Kidney (tissue), 14 donors: ENCODE results near the gene TRIM7. TPM values are rescaled to one million over a fixed set of nuclear protein-coding genes. Genes with fewer than 3 reads are reported as not detected.

Experiments
- DNase-seq, 5 donors: peaks; one replicate each; pipeline ENCODE4 v3.0.0-alpha.2; 2013 to 2020
- FAIRE-seq: peaks from 2 replicates; lab custom pipeline; 2012; peaks lifted over from hg19 to GRCh38; lab: Jason Lieb, UNC
- H3K27ac ChIP-seq, 2 donors: one replicate each; pipeline ENCODE4 v1.7.0; 2013; ENCODE audit warnings: low read depth in 2 of 2, low read length in 2 of 2, inconsistent platforms in 1 of 2
- H3K27me3 ChIP-seq: one replicate; pipeline ENCODE4 v1.7.1; 2013; ENCODE audit warnings: low read length, inconsistent platforms; ENCODE audit not compliant: control insufficient read depth, insufficient read depth
- H3K36me3 ChIP-seq, 3 donors: one replicate each; pipeline versions ENCODE4 v1.7.0 to v1.7.1; 2013; ENCODE audit warnings: low read length in 3 of 3, control low read depth in 1 of 3, inconsistent platforms in 1 of 3; ENCODE audit not compliant: insufficient read depth in 3 of 3, control insufficient read depth in 2 of 3
- H3K4me1 ChIP-seq, 3 donors: one replicate each; pipeline versions ENCODE4 v1.7.0 to v1.7.1; 2013; ENCODE audit warnings: low read length in 3 of 3, inconsistent platforms in 1 of 3, low read depth in 1 of 3; ENCODE audit not compliant: control insufficient read depth in 2 of 3, insufficient read depth in 2 of 3
- H3K4me3 ChIP-seq, 3 donors: one replicate each; pipeline versions ENCODE4 v1.7.0 to v1.8.1; 2013; ENCODE audit warnings: low read length in 3 of 3, control low read depth in 1 of 3, inconsistent platforms in 1 of 3
- H3K9ac ChIP-seq, 3 donors: one replicate each; pipeline versions ENCODE4 v1.7.0 to v1.7.1; 2013; ENCODE audit warnings: low read length in 3 of 3, control low read depth in 1 of 3, inconsistent platforms in 1 of 3
- H3K9me3 ChIP-seq, 3 donors: one replicate each; pipeline versions ENCODE4 v1.7.0 to v1.7.1; 2013; ENCODE audit warnings: low read length in 3 of 3, control low read depth in 1 of 3, inconsistent platforms in 1 of 3; ENCODE audit not compliant: control insufficient read depth in 2 of 3, insufficient read depth in 1 of 3
- intact Hi-C: fragments of 100-400 bp; cut with DNase I; formaldehyde crosslinking; loops from one replicate; pipeline ENCODE4 v1.11.1; 2022
- polyA plus RNA-seq: library from polyadenylated mRNA; stranded (reverse); fragments of 350-450 nt; fragmentation: Illumina TruSeq; extraction: RNeasy Lipid Tissue Mini Kit (QIAGEN cat#74804); gene quantifications from one replicate; pipeline ENCODE4 v1.2.3, GENCODE V29; 2014; ENCODE audit warnings: low read depth, low replicate concordance; ENCODE audit not compliant: insufficient read depth
- total RNA-seq: library from RNA; stranded (reverse); fragmentation: NEBNext Ultra II Directional; extraction: Animal tissue kit (Norgen Biotek cat#: 25700); gene quantifications from one replicate; pipeline ENCODE4 v1.2.1, GENCODE V29; 2021
- TF ChIP-seq, protein P1 (sequence below): IDR thresholded peaks from 3 replicates; pipeline ENCODE4 v1.5.1; 2012; ENCODE audit warnings: mild to moderate bottlenecking, moderate library complexity, borderline replicate concordance; ENCODE audit not compliant: insufficient read depth; ENCODE audit errors: extremely low read depth
- donor health status: control.
- donor health status: control.
- donor health status: control.
- donor health status: control.
- donor health status: control.
- donor health status: DM: yes; HTN: yes; CAD: no.
- donor health status: Normal renal cell carcinoma (clear cell type).

Gene TRIM7
- total and polyA plus RNA-seq, 2 donors from 2014 or later = 5.7 to 6.3 TPM

DNA sequence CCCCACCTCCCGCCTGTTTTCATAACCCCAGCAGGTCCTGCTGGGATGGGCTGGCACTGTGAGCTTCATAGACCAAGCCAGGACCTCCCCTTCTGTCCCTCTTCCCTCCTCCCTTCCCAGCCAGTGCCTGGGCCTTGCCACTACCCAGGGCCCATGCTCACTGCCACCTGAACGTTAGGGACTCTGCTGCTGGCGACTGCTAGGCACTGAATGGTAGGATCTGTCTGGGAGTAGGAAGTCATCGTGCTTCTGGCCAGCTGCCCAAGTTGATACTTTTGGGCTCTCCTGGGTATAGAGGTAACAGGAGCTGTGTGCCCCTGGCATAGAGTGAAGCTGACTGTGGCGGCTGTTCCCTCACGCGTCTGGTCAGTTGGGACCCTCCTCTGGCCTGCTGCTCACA, 26.4 kb upstream of the TRIM7 start:
- peaks cover 2 to 43% (median 24%) of the 10 kb centered on the region in 3 donors for H3K36me3 ChIP-seq
- H3K9me3 ChIP-seq = no peaks in the 10 kb centered on the region
- no peak overlapping the region for H3K27ac ChIP-seq
- TF ChIP-seq, protein P1, sequence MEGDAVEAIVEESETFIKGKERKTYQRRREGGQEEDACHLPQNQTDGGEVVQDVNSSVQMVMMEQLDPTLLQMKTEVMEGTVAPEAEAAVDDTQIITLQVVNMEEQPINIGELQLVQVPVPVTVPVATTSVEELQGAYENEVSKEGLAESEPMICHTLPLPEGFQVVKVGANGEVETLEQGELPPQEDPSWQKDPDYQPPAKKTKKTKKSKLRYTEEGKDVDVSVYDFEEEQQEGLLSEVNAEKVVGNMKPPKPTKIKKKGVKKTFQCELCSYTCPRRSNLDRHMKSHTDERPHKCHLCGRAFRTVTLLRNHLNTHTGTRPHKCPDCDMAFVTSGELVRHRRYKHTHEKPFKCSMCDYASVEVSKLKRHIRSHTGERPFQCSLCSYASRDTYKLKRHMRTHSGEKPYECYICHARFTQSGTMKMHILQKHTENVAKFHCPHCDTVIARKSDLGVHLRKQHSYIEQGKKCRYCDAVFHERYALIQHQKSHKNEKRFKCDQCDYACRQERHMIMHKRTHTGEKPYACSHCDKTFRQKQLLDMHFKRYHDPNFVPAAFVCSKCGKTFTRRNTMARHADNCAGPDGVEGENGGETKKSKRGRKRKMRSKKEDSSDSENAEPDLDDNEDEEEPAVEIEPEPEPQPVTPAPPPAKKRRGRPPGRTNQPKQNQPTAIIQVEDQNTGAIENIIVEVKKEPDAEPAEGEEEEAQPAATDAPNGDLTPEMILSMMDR = no peak
- H3K9ac ChIP-seq = no peak overlapping the region
- no peaks in the 10 kb centered on the region for H3K27me3 ChIP-seq
- H3K4me1 ChIP-seq = no peaks in the 10 kb centered on the region
- intact Hi-C loops = no loop called here
- no peak for DNase-seq
- no peak for FAIRE-seq
- no peak overlapping the region for H3K4me3 ChIP-seq

DNA sequence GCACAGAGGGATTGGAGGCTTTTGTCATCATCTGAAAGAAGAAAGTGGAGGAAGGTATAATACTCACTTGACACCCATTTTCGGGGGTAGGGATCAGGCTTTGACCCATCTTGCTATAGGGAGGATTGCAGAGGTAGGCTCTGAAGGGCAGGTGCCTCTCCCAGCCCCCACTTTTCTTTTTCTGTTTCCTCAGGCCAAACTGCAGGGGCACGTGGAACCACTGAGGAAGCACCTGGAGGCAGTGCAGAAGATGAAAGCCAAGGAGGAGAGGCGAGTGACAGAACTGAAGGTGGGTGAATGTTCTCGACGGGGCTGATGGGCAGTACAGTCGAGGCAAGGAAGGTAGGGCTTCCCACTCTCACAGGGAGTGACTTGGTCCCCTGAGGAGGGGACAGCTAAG, 25.6 kb upstream of the TRIM7 start:
- H3K27ac ChIP-seq = no peak overlapping the region
- no peak overlapping the region for H3K9ac ChIP-seq
- H3K9me3 ChIP-seq = no peaks in the 10 kb centered on the region
- intact Hi-C loops = no loop called here
- no peaks in the 10 kb centered on the region for H3K27me3 ChIP-seq
- DNase-seq (no peak), FAIRE-seq (no peak)
- H3K36me3 ChIP-seq = peaks cover 2 to 34% (median 17%) of the 10 kb centered on the region in 3 donors
- TF ChIP-seq, protein P1 = no peak
- no peaks in the 10 kb centered on the region for H3K4me1 ChIP-seq
- H3K4me3 ChIP-seq = no peak overlapping the region

DNA sequence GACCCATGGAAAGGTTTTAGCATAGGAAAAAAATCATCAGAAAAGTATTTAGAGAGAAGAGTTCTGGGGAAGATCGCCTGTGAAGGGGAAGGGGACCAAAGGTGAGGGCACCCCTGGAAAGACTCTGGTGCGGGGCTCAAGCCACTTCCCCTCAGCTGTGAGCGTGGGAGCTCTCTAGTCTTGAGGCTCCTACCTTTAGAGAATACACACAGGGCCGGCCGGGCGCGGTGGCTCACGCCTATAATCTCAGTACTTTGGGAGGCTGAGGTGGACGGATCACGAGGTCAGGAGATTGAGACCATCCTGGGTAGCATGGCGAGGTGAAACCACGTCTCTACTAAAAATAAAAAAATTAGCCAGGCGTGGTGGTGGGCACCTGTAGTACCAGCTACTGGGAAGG, 25.0 kb upstream of the TRIM7 start:
- Histone ChIP-seq H3K9ac (no peak overlapping the region), H3K27me3 (no peaks in the 10 kb centered on the region), H3K9me3 (no peaks in the 10 kb centered on the region), H3K36me3 (peaks cover 2 to 30% (median 17%) of the 10 kb centered on the region in 3 donors), H3K27ac (no peak overlapping the region), H3K4me3 (no peak overlapping the region), H3K4me1 (no peaks in the 10 kb centered on the region)
- DNase-seq (no peak), FAIRE-seq (no peak)
- intact Hi-C loops = no loop called here
- TF ChIP-seq, protein P1 = no peak
